Measurements from ENCODE around the gene ZDHHC1. TPM values are rescaled to one million over a fixed set of nuclear protein-coding genes. Genes with fewer than 3 reads are reported as not detected.
"Not testable (repeated sequence)": the region's sequence is repeated elsewhere in the genome, so short reads cannot be mapped to it uniquely, and the experiment has no call there.

The ZDHHC1 gene
- total RNA-seq, 2 donors from 2014 or later = 8.4 to 10.6 TPM

DNA sequence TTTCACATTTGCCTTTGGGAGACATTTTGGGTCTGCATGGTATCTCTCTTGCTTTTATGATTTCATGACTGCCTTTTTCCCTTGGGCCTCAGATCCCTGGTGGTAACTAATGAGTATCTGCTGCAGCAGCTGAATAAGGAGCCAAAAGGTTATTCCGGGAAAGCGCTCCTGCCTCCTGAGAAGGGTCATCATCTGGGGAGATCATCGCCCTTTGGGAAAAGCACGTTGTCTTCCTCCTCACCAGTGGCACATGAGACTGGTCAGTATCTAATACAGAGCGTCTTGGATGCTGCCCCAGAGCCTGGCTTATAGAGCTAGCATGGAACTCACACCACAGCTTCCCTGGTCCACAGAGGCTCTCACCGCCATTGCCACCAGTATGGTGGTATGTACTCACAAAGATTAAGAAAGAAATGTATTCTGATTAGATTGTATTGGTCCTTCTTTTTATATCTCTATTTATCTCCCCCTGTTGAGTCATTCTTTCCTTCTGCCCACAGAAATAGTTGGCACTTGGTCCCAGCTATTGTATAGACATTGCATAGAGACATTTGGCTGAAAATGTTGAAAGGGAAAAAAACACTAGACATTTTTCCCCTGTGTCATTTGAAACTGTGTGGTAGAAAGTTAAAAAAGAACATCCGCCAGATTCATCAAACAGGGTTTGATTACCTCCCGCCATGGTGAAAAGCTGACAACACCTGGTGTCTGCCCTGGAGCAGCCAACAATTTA lies 31.3 kb downstream of the ZDHHC1 start:
- no peaks in the 10 kb centered on the region for H3K36me3 Mint-ChIP-seq (ENCODE audit: low read depth)
- Histone ChIP-seq H3K4me1 (ENCODE audit: control insufficient read depth, insufficient read depth, low read length) (no peaks in the 10 kb centered on the region), H3K4me3 (ENCODE audit: low read length) (no peak overlapping the region), H3K9ac (ENCODE audit: extremely low read depth, low read length, poor library complexity, severe bottlenecking) (no peak overlapping the region), H3K27me3 (ENCODE audit: control insufficient read depth, insufficient read depth, low read length, poor library complexity, severe bottlenecking) (no peaks in the 10 kb centered on the region), H3K9me3 (ENCODE audit: control insufficient read depth, low read length) (no peaks in the 10 kb centered on the region), H3K36me3 (ENCODE audit: control insufficient read depth, insufficient read depth, low read length) (no peaks in the 10 kb centered on the region), H3K27ac (ENCODE audit: low read depth, low read length) (no peak overlapping the region)
- H3K4me3 Mint-ChIP-seq = no peak overlapping the region
- DNase-seq = no peak
- peaks cover 25% of the 10 kb centered on the region for H3K27me3 Mint-ChIP-seq (ENCODE audit: insufficient read depth)
- no peaks in the 10 kb centered on the region for H3K4me1 Mint-ChIP-seq
- H3K27ac Mint-ChIP-seq = no peak overlapping the region
- TF ChIP-seq, protein P1, sequence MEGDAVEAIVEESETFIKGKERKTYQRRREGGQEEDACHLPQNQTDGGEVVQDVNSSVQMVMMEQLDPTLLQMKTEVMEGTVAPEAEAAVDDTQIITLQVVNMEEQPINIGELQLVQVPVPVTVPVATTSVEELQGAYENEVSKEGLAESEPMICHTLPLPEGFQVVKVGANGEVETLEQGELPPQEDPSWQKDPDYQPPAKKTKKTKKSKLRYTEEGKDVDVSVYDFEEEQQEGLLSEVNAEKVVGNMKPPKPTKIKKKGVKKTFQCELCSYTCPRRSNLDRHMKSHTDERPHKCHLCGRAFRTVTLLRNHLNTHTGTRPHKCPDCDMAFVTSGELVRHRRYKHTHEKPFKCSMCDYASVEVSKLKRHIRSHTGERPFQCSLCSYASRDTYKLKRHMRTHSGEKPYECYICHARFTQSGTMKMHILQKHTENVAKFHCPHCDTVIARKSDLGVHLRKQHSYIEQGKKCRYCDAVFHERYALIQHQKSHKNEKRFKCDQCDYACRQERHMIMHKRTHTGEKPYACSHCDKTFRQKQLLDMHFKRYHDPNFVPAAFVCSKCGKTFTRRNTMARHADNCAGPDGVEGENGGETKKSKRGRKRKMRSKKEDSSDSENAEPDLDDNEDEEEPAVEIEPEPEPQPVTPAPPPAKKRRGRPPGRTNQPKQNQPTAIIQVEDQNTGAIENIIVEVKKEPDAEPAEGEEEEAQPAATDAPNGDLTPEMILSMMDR (conservative IDR thresholded peaks at IDR 0.05) = no peak
- 89 to 96% methylated on average over 6 to 7 of the region's 8 CpGs for WGBS, 2 experiments (ENCODE audit: insufficient coverage in 1 of 2, insufficient read length in 1 of 2)
- no peaks in the 10 kb centered on the region for H3K9me3 Mint-ChIP-seq

DNA sequence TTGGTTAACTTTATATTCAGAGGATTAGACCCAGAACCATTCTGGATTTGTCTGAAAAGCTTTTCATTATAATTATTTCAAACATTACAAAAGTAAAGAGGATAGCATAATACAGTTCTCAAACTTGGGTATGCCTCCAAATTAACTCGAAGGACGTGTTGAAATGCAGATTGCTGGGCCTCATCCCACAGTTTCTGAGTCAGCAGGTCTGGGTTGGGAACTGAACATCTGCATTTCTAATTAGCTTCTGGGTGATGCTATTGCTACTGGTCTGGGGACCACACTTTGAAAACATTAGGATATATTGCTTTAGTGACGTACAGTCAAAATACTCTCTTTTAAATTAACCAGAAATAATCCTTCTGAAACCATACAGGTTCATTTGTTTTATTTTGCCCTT lies 33.0 kb downstream of the ZDHHC1 start:
- H3K36me3 ChIP-seq (ENCODE audit: control insufficient read depth, insufficient read depth, low read length) = no peaks in the 10 kb centered on the region
- no peaks in the 10 kb centered on the region for H3K9me3 Mint-ChIP-seq
- TF ChIP-seq, protein P1 (conservative IDR thresholded peaks at IDR 0.05) = no peak
- H3K4me3 Mint-ChIP-seq = no peak overlapping the region
- no peaks in the 10 kb centered on the region for H3K36me3 Mint-ChIP-seq (ENCODE audit: low read depth)
- no peaks in the 10 kb centered on the region for H3K4me1 ChIP-seq (ENCODE audit: control insufficient read depth, insufficient read depth, low read length)
- no peaks in the 10 kb centered on the region for H3K9me3 ChIP-seq (ENCODE audit: control insufficient read depth, low read length)
- WGBS, 2 experiments (ENCODE audit: insufficient coverage in 1 of 2, insufficient read length in 1 of 2) = 87 to 88% methylated on average over 2 to 3 of the region's 3 CpGs
- no peaks in the 10 kb centered on the region for H3K27me3 ChIP-seq (ENCODE audit: control insufficient read depth, insufficient read depth, low read length, poor library complexity, severe bottlenecking)
- H3K9ac ChIP-seq (ENCODE audit: extremely low read depth, low read length, poor library complexity, severe bottlenecking) = no peak overlapping the region
- DNase-seq = no peak
- no peak overlapping the region for H3K4me3 ChIP-seq (ENCODE audit: low read length)
- H3K4me1 Mint-ChIP-seq = no peaks in the 10 kb centered on the region
- no peak overlapping the region for H3K27ac ChIP-seq (ENCODE audit: low read depth, low read length)
- no peak overlapping the region for H3K27ac Mint-ChIP-seq
- H3K27me3 Mint-ChIP-seq (ENCODE audit: insufficient read depth) = peaks cover 23% of the 10 kb centered on the region

- Mint-ChIP-seq H3K4me3 (no peak overlapping the region), H3K27ac (no peak overlapping the region), H3K4me1 (no peaks in the 10 kb centered on the region), H3K36me3 (ENCODE audit: low read depth) (no peaks in the 10 kb centered on the region), H3K9me3 (no peaks in the 10 kb centered on the region), H3K27me3 (ENCODE audit: insufficient read depth) (peaks cover 20% of the 10 kb centered on the region)
- 92% methylated on average over 1 of the region's 1 CpG for WGBS, 2 experiments (ENCODE audit: insufficient coverage in 1 of 2, insufficient read length in 1 of 2)
- Histone ChIP-seq H3K4me1 (ENCODE audit: control insufficient read depth, insufficient read depth, low read length) (no peaks in the 10 kb centered on the region), H3K27me3 (ENCODE audit: control insufficient read depth, insufficient read depth, low read length, poor library complexity, severe bottlenecking) (no peaks in the 10 kb centered on the region), H3K9me3 (ENCODE audit: control insufficient read depth, low read length) (no peaks in the 10 kb centered on the region), H3K4me3 (ENCODE audit: low read length) (no peak overlapping the region), H3K27ac (ENCODE audit: low read depth, low read length) (no peak overlapping the region), H3K9ac (ENCODE audit: extremely low read depth, low read length, poor library complexity, severe bottlenecking) (no peak overlapping the region), H3K36me3 (ENCODE audit: control insufficient read depth, insufficient read depth, low read length) (no peaks in the 10 kb centered on the region)
- no peak for DNase-seq
- TF ChIP-seq, protein P1 (conservative IDR thresholded peaks at IDR 0.05) = no peak
Observed at GRCh38 chr16:67378642-67379041, 37.6 kb downstream of the ZDHHC1 start.

DNA sequence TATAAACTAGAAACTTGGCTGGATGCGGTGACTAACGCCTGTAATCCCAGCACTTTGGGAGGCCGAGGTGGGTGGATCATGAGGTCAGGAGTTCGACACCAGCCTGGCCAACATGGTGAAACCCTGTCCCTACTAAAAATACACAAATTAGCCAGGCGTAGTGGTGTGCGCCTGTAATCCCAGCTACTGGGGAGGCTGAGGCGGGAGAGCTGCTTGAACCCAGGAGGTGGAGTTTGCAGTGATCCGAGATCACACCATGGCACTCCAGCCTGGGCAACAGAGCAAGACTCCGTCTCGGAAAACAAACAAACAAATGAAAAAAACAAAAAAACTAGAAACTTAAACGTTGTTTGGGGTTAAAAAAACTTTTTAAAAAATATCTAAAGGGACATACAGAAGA lies 40.3 kb downstream of the ZDHHC1 start:
- not testable (repeated sequence) for H3K4me3 ChIP-seq (ENCODE audit: low read length); H3K27me3 ChIP-seq (ENCODE audit: control insufficient read depth, insufficient read depth, low read length, poor library complexity, severe bottlenecking); H3K36me3 ChIP-seq (ENCODE audit: control insufficient read depth, insufficient read depth, low read length); H3K4me1 Mint-ChIP-seq; H3K9me3 ChIP-seq (ENCODE audit: control insufficient read depth, low read length); DNase-seq; H3K4me3 Mint-ChIP-seq; H3K27ac ChIP-seq (ENCODE audit: low read depth, low read length); H3K36me3 Mint-ChIP-seq (ENCODE audit: low read depth); H3K27ac Mint-ChIP-seq; H3K9ac ChIP-seq (ENCODE audit: extremely low read depth, low read length, poor library complexity, severe bottlenecking); H3K4me1 ChIP-seq (ENCODE audit: control insufficient read depth, insufficient read depth, low read length); H3K9me3 Mint-ChIP-seq
- WGBS, 2 experiments (ENCODE audit: insufficient coverage in 1 of 2, insufficient read length in 1 of 2) = 93 to 95% methylated on average over 8 to 9 of the region's 11 CpGs
- H3K27me3 Mint-ChIP-seq (ENCODE audit: insufficient read depth) = peaks cover 15% of the 10 kb centered on the region

Data from endodermal cell (in vitro differentiated cells).